CD1c-positive myeloid dendritic cell (primary cell): ENCODE data around the gene ELN.

Experiments
- DNase-seq: peaks from one replicate; pipeline ENCODE4 v3.0.0-alpha.2; 2016; ENCODE audit errors: extremely low spot score

ELN gene

GRCh38 chr7:74061840-74062539 is 34.0 kb downstream of the ELN start:
- DNase-seq = peak; percentile 86

DNA sequence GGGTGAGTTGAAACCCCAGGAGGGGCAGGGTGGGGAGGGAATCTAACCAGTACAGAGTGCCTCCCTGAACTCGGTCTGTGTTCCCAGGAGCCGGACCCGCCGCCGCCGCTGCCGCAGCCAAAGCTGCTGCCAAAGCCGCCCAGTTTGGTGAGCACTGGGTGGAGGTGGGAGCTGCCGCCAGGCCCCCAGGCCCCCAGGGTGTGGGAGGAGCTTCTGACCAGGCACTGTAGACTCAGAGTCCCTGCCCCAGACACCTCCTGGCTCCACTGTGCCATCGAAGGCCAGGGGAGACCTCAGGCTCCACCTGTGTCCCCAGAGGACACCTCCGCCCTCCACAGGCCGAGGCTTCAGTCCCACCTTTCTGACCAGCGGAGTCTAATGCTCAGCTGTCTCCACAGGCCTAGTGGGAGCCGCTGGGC is 35.3 kb downstream of the ELN start:
- no peak for DNase-seq

DNA sequence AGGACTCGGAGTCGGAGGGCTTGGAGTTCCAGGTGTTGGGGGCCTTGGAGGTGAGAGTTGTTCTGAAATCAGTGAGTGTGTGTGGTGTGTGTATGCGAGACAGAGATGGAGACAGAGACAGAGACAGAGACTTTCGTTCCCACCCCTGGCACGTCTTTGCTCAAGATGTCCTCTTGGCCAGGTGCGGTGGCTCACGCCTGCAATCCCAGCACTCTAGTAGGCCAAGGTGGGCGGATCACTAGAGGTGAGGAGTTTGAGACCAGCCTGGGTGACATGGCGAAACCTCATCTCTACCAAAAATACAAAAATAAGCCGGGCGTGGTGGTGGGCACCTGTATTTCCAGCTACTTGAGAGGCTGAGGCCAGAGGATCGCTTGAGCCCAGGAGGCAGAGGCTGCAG is 35.7 kb downstream of the ELN start:
- no peak for DNase-seq

DNA sequence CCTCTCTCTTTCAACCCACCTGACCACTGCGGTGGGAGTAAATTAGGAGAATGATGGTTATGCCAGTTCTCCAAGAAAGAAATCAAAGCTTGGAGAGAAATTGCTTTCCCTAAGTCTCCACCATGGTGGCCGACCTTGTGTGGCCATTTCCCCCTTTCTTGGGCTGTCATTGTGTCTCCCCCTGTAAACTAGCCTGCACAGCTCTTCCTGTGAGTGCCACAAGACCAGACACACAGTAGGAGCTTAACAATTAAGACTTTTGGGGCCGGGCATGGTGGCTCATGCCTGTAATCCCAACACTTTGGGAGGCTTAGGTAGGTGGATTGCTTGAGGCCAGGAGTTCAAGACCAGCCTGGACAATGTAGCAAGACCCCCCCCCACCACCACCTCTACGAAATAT is 36.7 kb downstream of the ELN start:
- no peak for DNase-seq

GRCh38 chr7:74066626-74067025 is 38.7 kb downstream of the ELN start:
- DNase-seq = no peak

GRCh38 chr7:74068378-74069085 is 40.6 kb downstream of the ELN start:
- DNase-seq = no peak

DNA sequence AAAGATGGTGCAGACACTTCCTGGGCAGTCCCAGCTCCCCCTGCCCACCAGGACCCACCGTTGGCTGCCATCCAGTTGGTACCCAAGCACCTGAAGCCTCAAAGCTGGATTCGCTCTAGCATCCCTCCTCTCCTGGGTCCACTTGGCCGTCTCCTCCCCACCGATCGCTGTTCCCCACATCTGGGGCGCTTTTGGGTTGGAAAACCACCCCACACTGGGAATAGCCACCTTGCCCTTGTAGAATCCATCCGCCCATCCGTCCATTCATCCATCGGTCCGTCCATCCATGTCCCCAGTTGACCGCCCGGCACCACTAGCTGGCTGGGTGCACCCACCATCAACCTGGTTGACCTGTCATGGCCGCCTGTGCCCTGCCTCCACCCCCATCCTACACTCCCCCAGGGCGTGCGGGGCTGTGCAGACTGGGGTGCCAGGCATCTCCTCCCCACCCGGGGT is 41.1 kb downstream of the ELN start:
- DNase-seq = no peak

GRCh38 chr7:74069790-74070618 is 42.0 kb downstream of the ELN start:
- DNase-seq = no peak

DNA sequence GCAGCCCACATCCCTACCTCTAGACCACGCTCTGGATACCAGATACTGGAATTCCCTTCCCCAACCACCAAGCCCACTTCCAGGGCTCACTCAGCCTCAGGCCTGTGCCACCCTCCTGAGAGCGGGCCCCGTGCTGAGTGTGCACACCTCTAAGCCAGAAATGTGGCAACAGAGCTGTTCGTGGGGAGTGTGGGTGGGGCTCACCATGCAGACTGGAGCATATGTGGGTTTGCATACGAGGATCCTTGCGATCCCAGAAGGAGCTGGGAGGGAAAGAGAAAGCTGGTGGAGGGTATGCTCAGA is 42.6 kb downstream of the ELN start:
- DNase-seq = no peak

DNA sequence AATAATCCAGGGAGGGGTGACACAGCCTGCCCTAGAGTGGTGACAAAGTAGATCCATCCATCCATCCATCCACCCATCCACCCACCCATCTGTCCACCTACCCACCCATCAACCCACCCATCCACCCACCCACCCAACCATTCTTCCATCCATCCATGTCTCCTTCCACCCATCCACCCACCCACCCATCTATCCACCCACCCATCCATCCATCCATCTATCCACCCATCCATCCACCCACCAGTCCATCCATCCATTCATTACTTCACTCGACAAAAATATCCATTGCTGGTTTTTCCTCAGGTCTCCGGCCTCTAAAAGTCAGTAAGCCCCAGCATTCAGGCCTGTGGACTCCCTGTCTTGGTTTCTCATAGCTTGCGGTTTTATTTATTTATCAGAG is 43.1 kb downstream of the ELN start:
- DNase-seq = no peak

GRCh38 chr7:74074770-74075169 is 46.8 kb downstream of the ELN start:
- DNase-seq = no peak

DNA sequence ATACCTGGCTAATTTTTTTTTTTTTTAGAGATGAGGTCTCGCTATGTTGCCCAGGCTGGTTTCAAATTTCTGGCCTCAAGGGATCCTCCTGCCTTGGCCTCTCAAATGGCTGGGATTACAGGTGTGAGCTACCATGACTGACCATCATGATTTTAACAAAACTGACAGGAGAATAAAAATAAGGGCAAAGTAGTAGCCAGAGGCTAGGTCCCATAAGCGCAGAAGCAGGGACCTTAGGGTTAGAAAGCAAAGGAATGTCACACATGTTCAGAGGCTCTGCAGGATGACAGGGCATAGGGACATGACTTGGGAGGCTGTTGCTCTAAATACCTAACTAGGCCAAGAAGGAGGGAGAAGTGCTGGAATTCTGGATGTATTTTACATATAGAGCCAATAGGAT is 50.5 kb downstream of the ELN start:
- DNase-seq = no peak

- no peak for DNase-seq
Measured at GRCh38 chr7:74082770-74083116, 54.8 kb downstream of the ELN start.

DNA sequence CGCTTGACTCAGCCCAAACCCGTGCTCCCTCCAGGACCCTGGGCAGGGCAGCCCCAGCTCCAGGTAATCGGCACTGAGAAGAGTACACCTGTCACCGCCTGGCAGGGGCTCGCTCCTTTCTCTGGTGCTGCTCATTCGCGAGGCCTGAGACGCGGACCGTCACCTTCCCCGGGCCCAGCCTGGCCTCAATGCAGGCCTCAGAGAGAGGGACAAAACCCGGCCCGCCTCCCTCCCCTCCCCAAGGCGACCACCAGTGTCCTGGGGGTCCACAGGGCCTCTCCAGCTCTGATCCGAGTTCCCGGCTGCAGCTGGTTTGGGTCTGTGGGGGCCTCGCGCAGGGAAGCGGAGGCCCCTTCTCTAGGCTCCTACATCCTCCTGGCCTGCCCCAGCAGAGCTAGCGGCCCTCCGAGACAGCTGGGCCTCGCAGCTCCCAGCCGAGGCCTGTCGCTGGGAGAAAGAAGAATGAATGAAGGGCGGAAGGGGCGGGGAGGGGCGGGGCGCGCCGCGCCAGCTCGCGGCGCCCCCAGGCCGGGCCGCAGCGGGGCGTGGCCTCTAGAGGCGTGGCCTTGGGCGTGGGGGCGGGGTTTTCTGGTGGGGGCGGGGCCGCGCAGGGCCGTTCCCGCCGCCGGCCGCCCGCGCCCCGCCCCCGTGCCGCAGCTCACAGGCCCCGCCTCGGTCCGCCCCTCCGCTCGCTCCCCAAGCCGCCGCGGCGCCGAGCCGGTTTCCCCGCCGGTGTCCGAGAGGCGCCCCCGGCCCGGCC is 55.3 kb downstream of the ELN start, which contains the start of gene LIMK1:
Gene LIMK1 (plus strand): TSS at position 688 of the 760 bp plus-strand sequence. CDS start 187 bp downstream, outside the sequence.
- peak; percentile 90 for DNase-seq

- DNase-seq = peak; percentile 31
Measured at GRCh38 chr7:74083928-74084721, 56.2 kb downstream of the ELN start.

GRCh38 chr7:74084722-74085578 is 57.0 kb downstream of the ELN start:
- no peak for DNase-seq

- DNase-seq = no peak
Measured at GRCh38 chr7:74087791-74088453, 59.9 kb downstream of the ELN start.

- DNase-seq = no peak
Measured at GRCh38 chr7:74092321-74092963, 64.5 kb downstream of the ELN start.

DNA sequence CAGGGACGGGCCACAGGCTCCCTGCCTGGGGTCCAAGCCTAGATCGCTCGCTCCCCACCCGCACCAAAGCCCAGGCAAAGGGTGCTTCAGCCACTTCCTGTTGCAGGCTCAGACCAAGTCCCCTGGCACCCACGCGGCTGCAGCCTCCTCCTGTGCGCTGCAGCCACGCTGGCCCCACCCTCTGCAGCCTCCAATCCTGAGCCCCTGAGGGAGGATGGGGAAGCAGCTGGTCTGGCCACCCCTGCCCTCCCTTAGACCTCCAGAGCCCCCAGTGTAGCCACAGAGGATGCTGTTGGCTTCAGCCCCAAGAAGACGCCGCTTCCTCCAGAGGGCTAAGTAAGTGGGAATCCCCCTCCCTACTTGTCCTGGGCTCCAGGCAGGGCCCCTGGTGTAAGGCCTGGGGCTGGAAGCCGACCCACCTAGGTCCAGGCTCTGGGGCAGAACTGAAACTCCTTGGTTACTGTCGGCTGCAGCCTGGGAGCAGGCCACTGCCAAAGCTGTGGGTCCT is 65.0 kb downstream of the ELN start:
- peak; percentile 90 for DNase-seq
